Right lobe of liver (tissue), 4 donors: Measurements from ENCODE around the gene LRMDA.

Experiments
- CTCF ChIP-seq, 4 donors: fragments of 200-600 bp in 3 of 4; fragments of 450-650 bp in 1 of 4; IDR thresholded peaks; one replicate each; pipeline versions ENCODE4 v1.5.1 to v1.8.0; 2016 to 2022; ENCODE audit warnings: antibody characterized with exemption in 4 of 4, mild to moderate bottlenecking in 2 of 4
- POLR2A ChIP-seq: fragments of 450-650 bp; IDR thresholded peaks from one replicate; pipeline ENCODE4 v1.6.1; 2017; ENCODE audit warnings: antibody characterized with exemption, mild to moderate bottlenecking
- donor health status: DM: no; HTN: no; CAD: no.
- donor health status: DM: no; HTN: no; CAD: no.
- donor health status: DM: no; HTN: yes; CAD: no.

GRCh38 chr10:75862935-75863334 is 431.5 kb downstream of the LRMDA start:
- no peak for TF ChIP-seq CTCF (IDR thresholded peaks at IDR 0.05)
- TF ChIP-seq POLR2A = no peak
